HG02623 (cell line): ENCODE data around the gene C12orf75.
"Not testable (repeated sequence)": the region's sequence is repeated elsewhere in the genome, so short reads cannot be mapped to it uniquely, and the experiment has no call there.

ENCODE experiments used
- ATAC-seq: cut with Tn5 transposase; IDR thresholded peaks from one replicate; pipeline ENCODE4 v1.9.1; 2021; ENCODE audit warnings: moderate library complexity; ENCODE audit not compliant: unreplicated experiment

The C12orf75 gene

DNA sequence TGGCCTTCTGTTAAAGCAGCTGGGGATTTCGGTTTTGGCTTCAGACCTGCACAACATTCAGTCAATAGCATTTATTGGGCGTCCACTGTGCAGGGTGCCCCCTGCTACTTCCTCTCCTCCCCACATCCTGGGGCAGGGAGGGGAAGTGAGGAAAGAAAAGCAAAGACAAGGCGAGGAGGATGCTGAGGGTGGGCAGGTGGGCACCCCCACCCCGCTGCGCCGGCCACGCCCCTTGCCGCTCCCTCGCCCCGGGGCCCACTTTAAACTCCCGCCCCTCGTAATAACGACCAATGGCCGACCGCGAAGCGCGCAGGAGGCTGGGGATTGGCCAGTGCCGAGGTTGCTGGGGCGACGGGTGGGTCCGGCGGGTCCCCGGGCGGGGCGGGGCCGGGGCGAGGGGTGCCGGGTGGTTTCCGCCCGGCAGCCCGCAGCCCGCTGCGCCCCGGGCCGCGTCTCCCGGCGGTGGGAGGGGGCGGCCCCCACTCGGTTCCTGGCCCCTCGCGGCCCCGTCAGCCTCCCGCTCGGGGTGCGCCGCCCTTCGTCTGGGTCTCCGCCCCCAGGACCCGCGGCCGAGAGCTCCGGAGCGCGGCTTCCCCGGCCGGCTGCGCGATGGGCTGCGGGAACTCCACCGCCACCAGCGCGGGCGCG, at the start of gene C12orf75:
Gene C12orf75, plus strand, starts transcription at position 409 of the 648 bp plus-strand sequence. Its CDS starts 201 bp downstream, at position 610.
- peak; percentile 84 for ATAC-seq

DNA sequence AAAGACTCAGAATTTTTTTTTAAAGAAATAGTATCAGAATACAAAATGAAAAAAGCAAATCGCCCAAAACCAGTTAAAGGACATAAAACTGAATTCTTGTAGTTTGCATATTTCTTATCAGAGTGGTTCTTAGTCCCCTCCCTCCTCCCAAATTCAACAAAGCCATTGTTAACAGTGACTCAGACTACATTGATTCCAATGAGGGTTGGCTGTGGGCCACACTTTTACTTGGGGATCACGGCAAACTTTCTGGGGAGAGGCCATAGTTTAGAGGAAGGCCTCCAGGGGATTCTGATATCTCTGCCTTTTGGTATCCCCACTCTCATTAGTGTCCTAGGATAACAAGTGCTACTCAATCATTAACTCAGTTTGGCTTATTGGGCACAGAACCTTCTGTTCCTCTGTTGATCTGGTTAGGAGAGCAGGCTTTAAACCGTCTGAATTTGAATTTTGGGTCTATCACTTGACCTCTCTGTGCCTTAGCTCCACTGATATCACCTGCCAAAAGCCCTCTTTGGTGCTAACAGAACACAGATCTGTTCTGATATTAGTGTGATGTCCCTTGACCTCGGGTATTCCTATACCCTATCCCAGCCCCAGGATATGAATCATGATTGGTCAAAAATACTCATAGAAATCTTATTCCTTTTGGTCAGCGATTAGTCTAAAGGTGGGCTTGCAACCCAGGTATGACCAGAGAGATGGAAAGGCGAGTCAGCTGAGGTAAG, 49.4 kb upstream of the C12orf75 start:
- ATAC-seq = no peak

DNA sequence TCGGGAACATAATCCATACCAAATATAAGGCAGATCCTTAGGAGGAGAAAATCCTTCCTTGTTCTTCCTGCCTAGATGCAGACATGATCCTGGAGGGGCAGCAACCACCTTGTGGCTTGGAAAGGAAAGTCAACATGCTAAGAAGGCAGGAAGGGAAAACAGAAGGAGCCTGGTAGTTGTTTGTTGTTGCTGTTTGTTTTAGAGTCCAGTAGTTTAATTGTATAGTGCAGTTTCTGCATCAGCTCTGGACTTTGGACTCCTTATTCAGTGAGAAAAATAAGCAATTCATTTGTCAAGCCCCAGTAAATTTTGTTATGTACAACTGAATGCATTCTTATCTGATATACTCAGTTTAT, 48.8 kb upstream of the C12orf75 start:
- ATAC-seq = no peak

DNA sequence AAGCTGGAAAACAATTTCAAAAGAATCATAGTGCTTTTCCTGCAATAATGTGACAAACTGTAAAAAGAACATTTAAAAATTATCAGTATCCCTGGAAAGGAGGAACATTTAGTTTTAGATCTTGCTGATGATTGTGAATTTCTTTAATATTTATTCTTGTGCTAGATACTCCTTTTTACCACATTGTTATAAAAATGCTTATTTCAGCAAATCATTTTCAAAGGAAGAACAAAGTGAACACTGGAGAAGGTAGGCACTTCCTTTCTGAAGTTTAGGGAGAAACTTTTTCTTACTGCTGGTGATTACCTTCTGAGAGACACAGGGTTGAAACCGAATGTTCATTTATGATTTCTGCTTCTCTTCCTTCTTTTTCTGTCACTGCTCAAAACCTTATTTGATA, 45.1 kb upstream of the C12orf75 start:
- ATAC-seq = no peak

DNA sequence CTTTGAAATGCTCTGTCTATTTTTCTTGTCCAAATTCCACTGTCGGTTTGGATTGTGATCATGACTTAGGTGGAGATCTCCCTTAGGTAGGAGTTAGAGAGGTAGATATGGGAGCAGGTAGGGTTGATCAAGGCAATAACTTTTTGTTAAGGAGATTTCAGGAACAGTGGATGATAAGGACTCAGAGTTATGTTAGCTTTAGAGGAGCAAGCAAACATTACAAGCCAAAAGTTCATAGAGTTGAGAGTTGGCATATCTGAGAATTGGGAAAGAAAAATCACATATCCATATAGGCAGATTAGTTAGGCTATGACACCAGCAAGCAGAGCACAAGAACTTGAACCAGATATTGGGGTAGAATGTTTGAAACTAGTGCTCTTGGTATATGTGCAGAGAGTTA, 43.1 kb upstream of the C12orf75 start:
- no peak for ATAC-seq

DNA sequence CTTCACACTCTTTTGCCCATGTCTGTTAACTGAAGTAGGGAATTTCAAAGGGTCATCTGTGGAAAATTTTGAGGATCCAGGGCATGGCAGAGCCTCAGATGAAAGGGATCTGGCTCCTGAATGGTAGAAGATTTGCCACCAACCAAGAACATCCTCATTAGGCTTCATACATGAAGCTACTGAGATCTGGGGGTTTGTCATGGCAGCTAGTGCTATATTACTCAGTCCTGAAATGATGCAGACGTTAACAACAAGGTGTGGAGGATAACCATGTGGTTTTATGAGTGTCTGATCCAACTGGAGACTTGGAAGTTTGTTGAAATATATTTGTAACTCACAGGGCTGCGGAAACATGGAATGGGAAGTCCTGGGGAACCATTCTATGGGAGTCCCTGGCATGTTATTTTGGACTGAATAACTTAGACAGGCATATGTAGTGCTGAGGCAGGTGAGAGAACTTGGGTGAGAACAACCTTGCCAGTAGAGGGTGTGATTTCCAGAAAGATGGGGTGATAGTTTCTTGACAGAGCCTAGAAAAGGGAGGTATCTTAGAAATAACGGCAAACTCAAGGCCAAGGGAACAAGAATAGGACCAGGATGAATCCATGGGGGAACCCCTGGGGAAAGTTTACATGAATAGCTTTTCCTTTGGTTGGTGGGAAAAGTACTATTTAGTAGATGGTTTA, 42.0 kb upstream of the C12orf75 start:
- ATAC-seq = no peak

DNA sequence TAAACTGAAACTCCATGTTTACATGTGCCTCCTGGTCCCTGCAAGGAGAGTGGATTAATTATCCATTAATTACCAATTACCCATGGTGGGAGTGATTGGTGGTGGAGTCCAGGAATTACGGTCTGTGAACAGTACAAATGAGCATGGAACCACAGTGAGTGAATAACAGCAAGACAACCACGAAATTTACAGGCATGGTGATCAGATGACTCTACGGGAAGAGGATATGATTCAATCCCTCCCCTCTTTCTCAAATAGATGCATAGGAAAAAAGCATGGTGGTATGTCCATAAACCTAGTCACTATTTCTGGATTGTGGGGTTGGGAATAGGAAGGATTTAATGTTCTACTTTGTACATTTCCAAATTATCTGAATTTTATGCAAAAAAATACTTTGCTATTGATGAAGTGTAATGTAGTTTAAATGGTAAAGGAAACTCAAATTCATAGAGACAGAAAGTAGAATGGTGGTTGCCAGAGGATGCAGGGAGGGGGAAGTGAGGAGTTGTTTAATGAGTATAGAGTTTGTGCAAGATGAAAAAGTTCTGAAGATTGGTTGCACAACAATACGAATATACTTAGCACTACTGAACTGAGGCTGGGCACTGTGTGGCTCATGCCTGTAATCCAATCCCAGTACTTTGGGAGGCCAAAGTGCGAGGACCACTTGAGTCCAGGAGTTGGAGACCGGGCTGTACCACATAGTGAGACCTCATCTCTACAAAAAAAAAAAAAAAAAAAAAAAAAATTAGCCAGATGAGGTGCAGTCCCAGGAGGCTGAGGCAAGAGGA, 41.2 kb upstream of the C12orf75 start:
- ATAC-seq = no peak

DNA sequence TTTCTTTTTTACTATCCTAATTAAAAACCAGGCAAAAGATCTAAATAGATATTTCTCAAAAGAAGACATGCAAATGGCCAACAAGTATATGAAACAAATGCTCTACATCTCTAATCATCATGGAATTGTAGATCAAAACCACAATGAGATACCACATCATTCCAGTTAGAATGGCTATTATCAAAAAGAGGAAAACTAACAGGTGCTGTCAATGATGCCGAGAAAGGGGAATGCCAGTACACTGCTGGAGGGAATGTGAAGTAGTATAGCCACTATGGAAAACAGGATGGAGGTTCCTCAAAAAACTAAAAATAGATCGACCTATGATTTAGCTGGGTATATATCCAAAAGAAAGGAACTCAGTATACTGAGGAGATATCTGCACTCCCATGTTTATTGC, 39.0 kb upstream of the C12orf75 start:
- ATAC-seq = no peak

DNA sequence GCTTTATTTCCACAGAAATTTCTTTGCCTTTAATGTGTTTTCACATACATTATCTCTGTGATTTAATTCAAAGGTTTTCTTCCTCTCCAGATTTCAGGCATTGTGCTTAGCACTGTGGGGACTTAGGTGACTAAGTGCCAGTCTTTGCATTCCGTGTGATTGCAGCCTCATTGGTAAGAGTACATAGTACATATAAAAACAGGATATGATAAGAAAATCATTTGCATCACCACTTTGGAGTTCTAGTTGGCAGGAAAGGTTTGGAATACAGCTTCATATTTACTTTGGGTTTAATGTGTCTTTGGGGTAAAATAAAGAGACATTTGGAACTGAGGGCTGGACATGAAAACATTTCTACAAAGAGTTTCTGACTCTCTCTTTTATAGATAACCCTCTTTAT, 37.8 kb upstream of the C12orf75 start:
- no peak for ATAC-seq

DNA sequence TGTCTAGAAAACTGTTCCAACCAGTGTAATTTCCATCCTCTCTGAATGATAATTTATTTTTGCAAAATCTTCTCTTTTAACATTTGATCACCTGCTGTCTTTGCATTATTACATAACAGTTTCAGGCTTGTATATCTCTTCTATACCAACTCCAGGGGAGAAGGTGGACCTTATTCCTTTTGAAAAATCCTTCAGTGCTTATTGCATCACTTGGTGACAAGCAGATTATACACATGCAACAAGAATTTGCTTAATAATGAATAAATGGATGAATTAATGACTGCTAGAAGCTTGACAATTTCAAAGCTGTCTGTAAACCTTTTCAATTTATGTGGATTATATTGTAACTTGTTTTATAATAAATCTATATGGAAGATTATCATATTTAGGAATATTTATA, 37.3 kb upstream of the C12orf75 start:
- no peak for ATAC-seq

DNA sequence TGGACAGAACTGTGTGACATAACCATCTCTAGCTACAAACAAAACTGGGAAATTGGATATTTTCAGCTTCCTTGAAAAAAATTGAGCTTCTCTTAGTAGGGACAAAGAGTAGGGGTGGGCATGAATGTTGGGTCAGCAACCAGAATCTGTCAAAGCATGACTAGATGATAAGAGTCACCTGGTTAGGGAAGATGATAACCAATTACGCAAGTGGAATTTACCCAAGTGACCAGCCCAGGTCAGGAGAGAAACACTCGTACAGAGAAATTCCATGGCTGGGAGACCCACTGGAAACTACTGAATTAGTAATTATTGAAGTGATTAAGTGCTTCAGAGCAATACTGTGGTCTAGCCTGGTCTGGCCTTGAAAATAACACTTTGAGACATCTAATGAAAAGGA, 36.3 kb upstream of the C12orf75 start:
- ATAC-seq = no peak

DNA sequence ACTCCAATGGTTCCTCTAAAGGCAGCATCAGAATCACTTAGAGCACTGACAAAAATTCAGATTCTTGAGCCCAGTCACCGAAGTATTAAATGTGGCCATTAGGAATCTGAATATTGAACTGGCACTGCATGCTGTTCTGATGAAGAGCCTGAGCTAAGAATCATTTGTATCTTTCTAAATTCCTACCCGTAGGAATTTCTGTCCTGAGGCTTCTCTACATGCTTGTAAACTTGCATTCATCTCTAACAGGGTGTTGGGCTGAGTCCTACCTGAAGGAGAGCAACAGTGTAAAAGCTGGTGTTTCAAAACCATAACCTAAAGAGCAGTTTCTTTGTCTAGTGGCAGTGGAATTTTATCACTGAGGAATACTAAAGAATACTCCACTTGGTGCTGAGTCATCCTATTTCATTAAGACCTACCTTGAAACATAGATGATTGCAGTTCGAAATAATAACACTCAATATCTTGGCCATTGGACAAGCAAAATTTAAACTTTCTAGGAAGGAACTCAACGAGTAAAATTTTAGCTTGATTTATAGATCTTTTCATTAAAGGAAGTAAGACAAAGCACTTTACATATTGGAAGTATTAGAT, 35.5 kb upstream of the C12orf75 start:
- no peak for ATAC-seq

DNA sequence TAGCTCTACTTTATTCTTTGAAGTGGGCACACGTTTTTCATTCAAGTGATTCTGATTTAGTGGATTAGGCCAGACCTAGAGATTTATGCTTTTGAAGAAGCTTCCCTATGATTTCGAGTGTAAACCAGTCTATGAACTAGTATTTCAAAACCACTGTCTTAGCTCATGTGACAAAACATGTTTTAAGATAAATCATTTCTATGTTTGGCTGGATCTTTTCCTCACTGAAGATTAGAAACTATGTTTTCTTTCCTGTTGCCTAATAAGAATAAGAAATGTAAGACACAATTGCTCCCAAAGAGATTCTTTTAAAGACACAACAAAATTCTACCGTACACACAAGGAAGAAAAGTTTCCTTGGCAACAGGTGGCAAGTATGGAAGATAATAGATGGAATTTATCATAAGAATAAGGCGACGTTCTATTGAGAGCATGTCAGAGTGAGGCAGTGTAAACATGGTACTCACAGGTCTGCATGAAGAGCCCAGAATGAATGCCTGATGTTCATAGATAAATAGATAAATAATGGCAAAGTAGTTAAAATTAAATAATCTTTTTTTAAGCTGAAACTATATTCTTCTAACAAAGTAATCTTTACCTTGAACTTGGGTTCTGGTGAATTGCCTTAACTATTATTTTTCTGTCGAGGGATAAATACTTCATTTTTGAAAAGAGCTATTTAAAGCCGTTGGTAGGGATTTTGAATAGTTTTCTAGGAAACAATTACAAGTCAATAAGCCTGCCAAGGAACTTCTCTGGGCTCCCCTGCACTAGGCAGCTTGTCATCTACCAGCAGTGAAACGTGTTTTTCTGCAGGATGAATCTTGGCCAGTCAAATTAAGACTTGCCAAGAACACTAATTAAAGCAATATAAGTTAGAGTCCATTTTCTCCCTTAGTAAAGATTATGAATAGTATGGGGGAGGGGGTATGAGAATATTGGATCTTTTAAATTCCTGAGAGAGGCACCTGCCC, 34.1 kb upstream of the C12orf75 start:
- no peak for ATAC-seq

DNA sequence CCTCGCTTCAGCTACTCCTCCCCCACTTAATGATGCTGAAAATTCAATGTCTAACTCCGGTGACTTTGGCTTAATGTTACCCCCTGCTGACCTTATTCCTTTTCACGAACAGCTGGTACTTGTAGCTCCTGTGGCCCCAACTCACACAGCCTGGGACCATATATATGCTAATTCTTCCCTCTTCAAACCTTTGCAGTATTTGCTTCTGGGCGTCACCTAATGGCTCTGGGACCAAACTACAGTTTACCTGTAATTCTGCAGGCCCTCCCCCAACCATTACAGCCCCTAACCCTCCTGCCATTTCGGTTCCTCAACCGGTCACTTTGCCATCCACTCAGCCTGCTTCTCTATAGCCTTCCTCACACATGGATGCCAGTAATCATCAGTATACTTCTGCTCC, 29.6 kb upstream of the C12orf75 start:
- ATAC-seq = no peak

DNA sequence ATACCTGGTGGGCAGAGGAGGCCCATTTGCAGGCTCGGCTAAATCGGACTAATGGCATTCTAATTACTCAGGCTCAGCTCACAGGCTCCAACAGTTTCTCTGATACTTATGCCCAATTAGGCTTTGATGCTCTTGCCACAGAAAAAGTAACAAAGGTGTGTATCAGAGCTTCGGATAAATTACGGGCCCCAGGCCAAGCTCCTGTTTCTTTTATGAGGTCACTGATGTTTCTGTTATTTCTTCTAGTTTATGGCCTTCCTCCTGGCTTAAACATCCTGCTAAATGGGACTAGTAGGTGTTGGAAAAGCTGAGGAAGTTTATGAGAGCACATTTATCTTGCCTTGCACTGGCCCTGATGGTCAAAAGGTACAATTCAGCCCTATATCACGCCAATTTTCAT, 28.8 kb upstream of the C12orf75 start:
- ATAC-seq = no peak

DNA sequence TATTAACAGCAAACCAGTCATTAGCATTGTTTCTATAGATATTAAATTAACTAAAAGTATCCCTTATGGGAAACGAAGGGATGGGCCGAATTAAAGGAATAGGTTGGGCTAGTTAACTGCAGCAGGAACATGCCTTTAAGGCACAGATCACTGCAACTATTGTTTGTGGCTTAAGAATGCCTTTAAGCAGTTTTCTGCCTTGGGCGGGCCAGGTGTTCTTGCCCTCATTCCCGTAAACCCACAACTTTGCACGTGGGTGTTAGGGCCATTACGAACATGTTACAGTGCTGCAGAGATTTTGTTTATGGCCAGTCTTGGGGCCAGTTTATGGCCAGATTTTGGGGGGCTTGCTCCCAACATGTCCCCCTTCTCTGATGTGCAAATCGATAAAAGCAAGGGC, 27.5 kb upstream of the C12orf75 start:
- not testable (repeated sequence) for ATAC-seq

DNA sequence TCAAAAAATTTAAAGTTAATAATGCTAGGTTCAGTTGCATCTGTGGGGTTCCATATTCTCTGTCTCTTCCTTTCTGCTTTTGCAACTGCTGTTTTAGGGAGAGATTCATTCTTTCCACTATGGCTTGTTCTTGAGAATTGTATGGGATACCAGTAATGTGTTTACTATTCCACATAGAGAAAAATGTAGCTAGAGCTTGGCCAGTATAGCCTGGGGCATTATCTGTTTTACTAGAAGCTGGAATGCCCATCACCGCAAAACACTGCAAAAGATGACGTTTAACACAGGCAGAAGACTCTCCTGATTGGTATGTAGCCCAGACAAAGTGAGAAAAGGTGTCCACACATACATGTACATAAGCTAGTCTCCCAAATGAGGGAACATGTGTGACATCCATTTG, 25.9 kb upstream of the C12orf75 start:
- not testable (repeated sequence) for ATAC-seq

DNA sequence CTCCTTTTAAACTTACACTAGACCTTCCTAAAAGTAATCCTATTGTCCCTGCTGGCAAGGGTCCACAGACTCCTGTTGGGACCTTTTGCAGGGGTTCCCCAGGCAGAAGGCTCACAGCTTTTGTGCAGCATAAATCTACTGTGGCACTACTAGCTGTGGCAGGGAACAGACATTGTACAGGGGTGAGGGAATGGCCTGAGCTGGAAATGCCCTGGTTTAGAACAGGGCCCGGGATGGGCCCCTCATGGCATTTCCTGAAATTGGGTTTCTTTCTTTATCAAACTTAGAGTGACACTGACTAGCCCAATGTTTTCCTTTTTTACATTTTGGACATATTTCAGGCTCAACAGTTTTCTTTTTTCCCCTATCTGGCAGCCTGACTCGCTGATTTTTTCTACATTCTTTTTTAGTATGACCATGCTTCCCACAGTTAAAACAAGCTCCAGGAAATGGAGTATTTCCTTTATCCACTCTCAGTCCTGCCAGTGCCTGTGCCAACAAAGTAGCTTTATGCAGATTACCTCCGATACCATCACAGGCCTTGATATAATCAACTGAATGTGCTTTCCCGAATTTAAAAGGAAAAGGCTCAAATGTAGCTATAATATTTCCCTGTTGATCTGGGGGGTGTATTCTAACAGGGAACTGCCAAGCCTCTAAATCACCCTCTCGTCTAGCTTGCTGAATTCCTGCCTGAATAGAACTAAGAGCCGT, 22.7 kb upstream of the C12orf75 start:
- not testable (repeated sequence) for ATAC-seq

DNA sequence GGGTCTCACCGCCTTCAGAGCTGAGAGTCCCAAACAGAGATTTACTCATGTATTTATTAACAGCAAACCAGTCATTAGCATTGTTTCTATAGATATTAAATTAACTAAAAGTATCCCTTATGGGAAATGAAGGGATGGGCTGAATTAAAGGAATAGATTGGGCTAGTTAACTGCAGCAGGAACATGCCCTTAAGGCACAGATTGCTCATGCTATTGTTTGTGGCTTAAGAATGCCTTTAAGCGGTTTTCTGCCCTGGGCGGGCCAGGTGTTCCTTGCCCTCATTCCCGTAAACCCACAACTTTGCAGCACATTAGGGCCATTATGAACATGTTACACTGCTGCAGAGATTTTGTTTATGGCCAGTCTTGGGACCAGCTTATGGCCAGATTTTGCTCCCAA, 21.7 kb upstream of the C12orf75 start:
- ATAC-seq = not testable (repeated sequence)
